ENCODE data around the gene TACC3.

- TF ChIP-seq SIRT6 (IDR thresholded peaks at IDR 0.05; ENCODE audit: low read length) (no peak), ATF3 (IDR thresholded peaks at IDR 0.05; ENCODE audit: insufficient read depth, low read depth, low read length) (no peak), CTCF (IDR thresholded peaks at IDR 0.05; ENCODE audit: control extremely low read depth in 1 of 3, insufficient read depth in 1 of 3, low read depth in 1 of 3, low read length in 3 of 3) (no peak), BCL11A (IDR thresholded peaks at IDR 0.05; ENCODE audit: low read depth in 2 of 2, low read length in 2 of 2) (no peak), KDM1A (IDR thresholded peaks at IDR 0.05; ENCODE audit: borderline replicate concordance, low read length) (no peak), HDAC2 (IDR thresholded peaks at IDR 0.05; ENCODE audit: borderline replicate concordance in 1 of 2, low read depth in 2 of 2, low read length in 2 of 2) (no peak), CBX5 (IDR thresholded peaks at IDR 0.05; ENCODE audit: low read depth, low read length) (no peak), EZH2 (IDR thresholded peaks at IDR 0.05; ENCODE audit: low read depth, low read length, severe bottlenecking) (no peak), EP300 (IDR thresholded peaks at IDR 0.05; ENCODE audit: borderline replicate concordance in 1 of 2, low read depth in 2 of 2, low read length in 2 of 2) (no peak), EGR1 (IDR thresholded peaks at IDR 0.05; ENCODE audit: borderline replicate concordance, low read depth, low read length) (no peak)
Observed at GRCh38 chr4:1787411-1788077, 66.2 kb downstream of the TACC3 start.
